WTC11 (cell line): ENCODE results near the gene MYL4. TPM values are rescaled to one million over a fixed set of nuclear protein-coding genes. Genes with fewer than 3 reads are reported as not detected.

ENCODE experiments used
- ATAC-seq: fragments of 200-7000 bp; cut with Tn5 transposase; 2 replicates; pipeline ENCODE4 v1.10.0; 2021; ENCODE audit warnings: mild to moderate bottlenecking, moderate library complexity
- CTCF ChIA-PET: fragments of 300-600 bp; sonication (Branson Sonifier 250); formaldehyde crosslinking; loops from one replicate; lab custom pipeline; 2021; ENCODE audit warnings: antibody characterized with exemption; lab: Charles Lee
- POLR2A ChIA-PET: fragments of 350-600 bp; sonication (Branson Sonifier 250); formaldehyde crosslinking; loops from one replicate; lab custom pipeline; 2021; ENCODE audit warnings: antibody characterized with exemption; lab: Charles Lee
- DNase-seq: peaks from one replicate; pipeline ENCODE4 v3.0.0; 2021; ENCODE audit warnings: low spot score
- H3K27ac Mint-ChIP-seq: 2 replicates; pipeline ENCODE4 v1.8.0; 2021; ENCODE audit warnings: mixed read lengths
- H3K27me3 Mint-ChIP-seq: 2 replicates; pipeline ENCODE4 v1.8.0; 2021; ENCODE audit warnings: low read depth, mild to moderate bottlenecking, moderate library complexity, mixed read lengths
- H3K36me3 Mint-ChIP-seq: 2 replicates; pipeline ENCODE4 v1.8.0; 2021; ENCODE audit warnings: mixed read lengths
- H3K4me1 Mint-ChIP-seq: 2 replicates; pipeline ENCODE4 v1.8.0; 2022; ENCODE audit warnings: mixed read lengths
- H3K4me3 Mint-ChIP-seq: 2 replicates; pipeline ENCODE4 v1.8.0; 2021; ENCODE audit warnings: mild to moderate bottlenecking, moderate library complexity, mixed read lengths
- H3K9me3 Mint-ChIP-seq: 2 replicates; pipeline ENCODE4 v1.8.0; 2021; ENCODE audit warnings: mixed read lengths
- CBFB ChIP-seq: sonication (generic); formaldehyde crosslinking; IDR thresholded peaks from 2 replicates; pipeline ENCODE4 v1.8.1; 2022; ENCODE audit warnings: mild to moderate bottlenecking, low read depth, missing genetic modification reagents
- EMX1 ChIP-seq: fragments of 250-450 bp; sonication (Bioruptor Pico); IDR thresholded peaks from 2 replicates; pipeline ENCODE4 v1.8.0; 2021; ENCODE audit warnings: mild to moderate bottlenecking
- ESRRA ChIP-seq: sonication (generic); formaldehyde crosslinking; IDR thresholded peaks from 2 replicates; pipeline ENCODE4 v1.8.1; 2022; ENCODE audit warnings: mild to moderate bottlenecking, missing genetic modification reagents, borderline replicate concordance
- FOXK1 ChIP-seq: sonication (generic); formaldehyde crosslinking; IDR thresholded peaks from 2 replicates; pipeline ENCODE4 v1.8.0; 2022; ENCODE audit warnings: mild to moderate bottlenecking, moderate library complexity, missing genetic modification reagents
- GABPB1 ChIP-seq: sonication (generic); formaldehyde crosslinking; IDR thresholded peaks from 2 replicates; pipeline ENCODE4 v1.8.1; 2023; ENCODE audit warnings: mild to moderate bottlenecking, missing genetic modification reagents
- GTF2I ChIP-seq: fragments of 250-450 bp; sonication (Bioruptor Pico); conservative IDR thresholded peaks from 2 replicates; pipeline ENCODE4 v1.4.0; 2021; ENCODE audit warnings: mild to moderate bottlenecking
- IRF2 ChIP-seq: sonication (generic); formaldehyde crosslinking; IDR thresholded peaks from 2 replicates; pipeline ENCODE4 v1.8.0; 2022; ENCODE audit warnings: low read depth, missing genetic modification reagents, borderline replicate concordance
- JUN ChIP-seq: sonication (generic); formaldehyde crosslinking; IDR thresholded peaks from 2 replicates; pipeline ENCODE4 v1.8.0; 2023; ENCODE audit warnings: mild to moderate bottlenecking, missing genetic modification reagents
- KAT7 ChIP-seq: sonication (generic); formaldehyde crosslinking; IDR thresholded peaks from 2 replicates; pipeline ENCODE4 v1.8.1; 2023; ENCODE audit warnings: missing genetic modification reagents, mild to moderate bottlenecking, borderline replicate concordance
- NR1H2 ChIP-seq: sonication (generic); formaldehyde crosslinking; IDR thresholded peaks from 2 replicates; pipeline ENCODE4 v1.9.0; 2021; ENCODE audit warnings: mild to moderate bottlenecking, moderate library complexity, missing genetic modification reagents
- PRDM15 ChIP-seq: sonication (generic); formaldehyde crosslinking; IDR thresholded peaks from 2 replicates; pipeline ENCODE4 v1.8.0; 2022; ENCODE audit warnings: missing genetic modification reagents
- SMAD4 ChIP-seq: sonication (generic); formaldehyde crosslinking; IDR thresholded peaks from 2 replicates; pipeline ENCODE4 v1.8.0; 2022; ENCODE audit warnings: mild to moderate bottlenecking, missing genetic modification reagents
- TEAD1 ChIP-seq: sonication (generic); formaldehyde crosslinking; IDR thresholded peaks from 2 replicates; pipeline ENCODE4 v1.8.0; 2022; ENCODE audit warnings: mild to moderate bottlenecking, missing genetic modification reagents
- ZBTB21 ChIP-seq: sonication (generic); formaldehyde crosslinking; IDR thresholded peaks from 2 replicates; pipeline ENCODE4 v1.8.1; 2023; ENCODE audit warnings: mild to moderate bottlenecking, missing genetic modification reagents, borderline replicate concordance
- ZMAT4 ChIP-seq: fragments of 250-450 bp; sonication (Bioruptor Pico); IDR thresholded peaks from 2 replicates; pipeline ENCODE4 v1.9.0; 2021; ENCODE audit warnings: mild to moderate bottlenecking
- ZNF232 ChIP-seq: sonication (generic); formaldehyde crosslinking; IDR thresholded peaks from 2 replicates; pipeline ENCODE4 v1.8.0; 2022; ENCODE audit warnings: mild to moderate bottlenecking, missing genetic modification reagents
- ZNF512 ChIP-seq: sonication (generic); formaldehyde crosslinking; IDR thresholded peaks from 2 replicates; pipeline ENCODE4 v1.8.1; 2022; ENCODE audit warnings: missing genetic modification reagents, borderline replicate concordance
- ZNF532 ChIP-seq: fragments of 250-450 bp; sonication (Bioruptor Pico); IDR thresholded peaks from 2 replicates; pipeline ENCODE4 v1.9.0; 2021; ENCODE audit warnings: mild to moderate bottlenecking, borderline replicate concordance
- ZNF671 ChIP-seq: fragments of 250-450 bp; sonication (Bioruptor Pico); IDR thresholded peaks from 2 replicates; pipeline ENCODE4 v1.8.0; 2021; ENCODE audit warnings: mild to moderate bottlenecking
- total RNA-seq: library from RNA; stranded (reverse); gene quantifications from 3 replicates; pipeline ENCODE4 v1.2.3, GENCODE V29; 2021
- TF ChIP-seq, protein P1 (sequence below): sonication (generic); formaldehyde crosslinking; IDR thresholded peaks from 2 replicates; pipeline ENCODE4 v1.8.0; 2023; ENCODE audit warnings: missing genetic modification reagents

Gene MYL4
- total RNA-seq, 1 experiment from 2014 or later, result 0.50 TPM

DNA sequence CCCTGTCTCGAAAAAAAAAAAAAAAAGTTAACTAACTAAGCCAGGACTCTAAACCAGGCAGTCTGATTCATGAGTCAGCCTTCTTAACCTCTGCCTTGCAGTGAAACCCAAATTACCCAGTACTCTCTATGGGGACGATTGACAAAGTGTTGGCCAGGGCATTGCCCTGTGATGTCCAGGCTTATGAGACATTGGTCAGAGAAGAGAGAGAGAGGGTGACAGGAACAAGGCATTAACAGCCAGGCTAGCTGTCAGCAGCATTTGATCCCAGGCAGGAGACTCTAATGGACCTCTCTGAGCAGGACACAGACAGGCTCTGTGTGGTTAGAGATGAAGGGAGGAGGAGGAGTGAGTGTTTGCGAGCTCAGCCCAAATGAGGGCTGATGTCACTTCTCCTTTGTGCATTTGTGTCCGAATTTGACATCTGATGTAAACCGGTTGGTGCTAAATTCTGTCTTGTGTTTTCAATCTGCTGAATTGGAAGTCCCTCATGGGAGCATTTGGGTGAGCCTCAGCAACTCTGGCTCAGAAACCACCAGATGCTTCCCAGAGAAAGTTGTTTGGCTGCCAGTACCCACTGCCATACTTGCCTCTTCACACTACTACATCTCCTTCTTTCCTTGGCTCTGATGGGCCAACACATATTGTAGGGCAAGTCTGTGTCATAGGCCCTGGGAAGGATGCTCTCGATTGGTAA is 4.3 kb upstream of the MYL4 start:
- H3K4me3 Mint-ChIP-seq, result no peak overlapping the region
- H3K27ac Mint-ChIP-seq, result 0 out of 2 replicates have a peak overlapping the region, but pooled peaks have one; percentile 9
- H3K9me3 Mint-ChIP-seq, result no peaks in the 10 kb centered on the region
- H3K36me3 Mint-ChIP-seq, result no peaks in the 10 kb centered on the region
- no peak for TF ChIP-seq ESRRA
- no peak for TF ChIP-seq EMX1 (CRISPR knock-in tag)
- TF ChIP-seq ZBTB21 (CRISPR knock-in tag), result no peak
- TF ChIP-seq CBFB (CRISPR knock-in tag), result no peak
- CTCF ChIA-PET, result no interaction called here
- H3K4me1 Mint-ChIP-seq, result peaks cover 21% of the 10 kb centered on the region
- no peak for ATAC-seq
- DNase-seq, result no peak
- POLR2A ChIA-PET, result no interaction called here
- peaks cover 8% of the 10 kb centered on the region; the same call in 1 of the 2 replicates for H3K27me3 Mint-ChIP-seq

GRCh38 chr17:47205419-47205963 is 3.7 kb upstream of the MYL4 start:
- CTCF ChIA-PET, result no interaction called here
- Mint-ChIP-seq H3K36me3 (no peaks in the 10 kb centered on the region), H3K9me3 (no peaks in the 10 kb centered on the region), H3K4me1 (peaks cover 21% of the 10 kb centered on the region), H3K27me3 (peaks cover 8% of the 10 kb centered on the region; the same call in 1 of the 2 replicates), H3K4me3 (no peak overlapping the region), H3K27ac (0 out of 2 replicates have a peak overlapping the region, but pooled peaks have one; percentile 9)
- ATAC-seq (peak; percentile 50; the same call in 1 of the 2 replicates), DNase-seq (peak; percentile 26)
- no peak for TF ChIP-seq ZNF232
- no peak for TF ChIP-seq KAT7 (CRISPR knock-in tag)
- TF ChIP-seq, protein P1, sequence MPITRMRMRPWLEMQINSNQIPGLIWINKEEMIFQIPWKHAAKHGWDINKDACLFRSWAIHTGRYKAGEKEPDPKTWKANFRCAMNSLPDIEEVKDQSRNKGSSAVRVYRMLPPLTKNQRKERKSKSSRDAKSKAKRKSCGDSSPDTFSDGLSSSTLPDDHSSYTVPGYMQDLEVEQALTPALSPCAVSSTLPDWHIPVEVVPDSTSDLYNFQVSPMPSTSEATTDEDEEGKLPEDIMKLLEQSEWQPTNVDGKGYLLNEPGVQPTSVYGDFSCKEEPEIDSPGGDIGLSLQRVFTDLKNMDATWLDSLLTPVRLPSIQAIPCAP (CRISPR knock-in tag), result no peak
- no peak for TF ChIP-seq ZMAT4 (CRISPR knock-in tag)
- no peak for TF ChIP-seq ZNF512 (CRISPR knock-in tag)
- TF ChIP-seq NR1H2 (CRISPR knock-in tag), result no peak
- no peak for TF ChIP-seq TEAD1
- TF ChIP-seq ZNF671 (CRISPR knock-in tag), result no peak
- no peak for TF ChIP-seq JUN (CRISPR knock-in tag)
- no peak for TF ChIP-seq GTF2I (CRISPR knock-in tag)
- no peak for TF ChIP-seq SMAD4 (CRISPR knock-in tag)
- POLR2A ChIA-PET, result no interaction called here

- ATAC-seq, result no peak
- CTCF ChIA-PET, result interaction anchor here (1.6 kb wide), 1 partner anchor 23 kb away, joined by 3 read pairs; no protein-coding TSS in a partner anchor
- H3K27ac Mint-ChIP-seq, result no peak overlapping the region
- TF ChIP-seq PRDM15 (CRISPR knock-in tag), result no peak
- no peak for TF ChIP-seq IRF2 (CRISPR knock-in tag)
- TF ChIP-seq GABPB1, result no peak
- no peak for TF ChIP-seq FOXK1 (CRISPR knock-in tag)
- TF ChIP-seq ZNF532 (CRISPR knock-in tag), result no peak
Measured at GRCh38 chr17:47207143-47208067, 1.7 kb upstream of the MYL4 start.

More at GRCh38 chr17:47207143-47208067, 1.7 kb upstream of the MYL4 start:
- peaks cover 10% of the 10 kb centered on the region; the same call in 1 of the 2 replicates for H3K27me3 Mint-ChIP-seq
- peaks cover 21% of the 10 kb centered on the region for H3K4me1 Mint-ChIP-seq
- H3K36me3 Mint-ChIP-seq, result no peaks in the 10 kb centered on the region
- no peaks in the 10 kb centered on the region for H3K9me3 Mint-ChIP-seq
- no peak overlapping the region for H3K4me3 Mint-ChIP-seq
- DNase-seq, result no peak
- POLR2A ChIA-PET, result no interaction called here
